Erythroblast (primary cell): ENCODE data around the gene HOXD11.
A peak's percentile ranks its signal among the peaks of the same experiment; 100 is the strongest.

ENCODE experiments used
- DNase-seq, 2 experiments: peaks; one replicate each; lab custom pipeline; 2025; lab: John Stamatoyannopoulos, UW
- GATA1 ChIP-seq: IDR thresholded peaks from 2 replicates; pipeline ENCODE4 v1.6.1; 2011; ENCODE audit warnings: low read depth, mild to moderate bottlenecking, control low read depth, low read length, moderate library complexity
- POLR2A ChIP-seq: IDR thresholded peaks from 2 replicates; pipeline ENCODE4 v1.6.1; 2011; ENCODE audit warnings: mild to moderate bottlenecking, low read length

HOXD11 gene

DNA sequence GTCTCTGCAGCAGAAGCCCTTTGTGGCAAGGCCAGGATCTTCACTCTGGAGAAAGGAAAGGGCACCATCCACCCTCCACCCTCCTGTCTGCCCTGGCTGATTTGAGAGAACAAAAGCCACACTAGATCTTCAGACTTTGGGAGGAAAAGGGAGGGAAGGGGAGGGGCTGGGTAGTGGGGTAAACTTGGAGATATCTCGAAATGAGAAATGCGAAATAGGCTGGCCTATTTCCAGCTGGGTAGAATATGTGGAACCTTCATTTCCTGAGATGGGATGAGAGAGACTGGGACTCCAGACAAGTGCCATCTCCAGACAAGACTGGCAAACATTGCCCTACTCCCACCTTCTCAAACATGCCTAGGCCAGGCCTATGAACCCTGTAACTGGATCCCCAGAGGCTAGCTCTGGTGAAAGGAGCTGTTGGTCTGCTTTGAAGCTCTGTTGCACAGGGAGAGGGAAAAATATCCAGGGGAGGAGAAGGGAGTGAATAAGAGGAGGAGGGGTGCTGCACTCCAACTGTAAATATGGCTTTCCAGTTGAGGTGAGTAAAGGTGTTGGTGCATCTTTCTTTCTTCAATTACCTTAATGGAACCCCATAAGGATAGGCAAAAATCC, 5.8 kb upstream of the HOXD11 start:
- DNase-seq = no peak
- TF ChIP-seq GATA1 = no peak
- TF ChIP-seq POLR2A = no peak

DNA sequence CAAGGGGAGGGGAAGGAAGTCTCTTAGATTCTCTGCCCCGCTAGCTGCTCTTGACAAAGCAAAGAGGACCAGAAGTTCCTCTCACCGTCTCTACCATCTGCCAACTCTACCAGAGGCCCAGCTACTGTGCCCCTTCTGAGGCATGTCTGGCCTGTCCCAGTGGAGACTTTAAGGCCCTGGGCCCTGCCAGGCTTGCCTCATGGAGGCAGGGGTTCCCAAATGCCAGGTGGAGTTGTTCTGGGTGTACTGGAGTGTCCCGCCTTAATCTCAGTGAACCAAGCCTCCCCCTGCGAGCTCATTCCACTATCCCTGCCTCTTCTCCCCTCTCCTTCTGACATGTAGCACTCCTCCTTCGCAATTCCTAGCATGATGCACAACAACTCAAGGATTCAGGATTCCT, 5.2 kb upstream of the HOXD11 start:
- no peak for TF ChIP-seq GATA1
- TF ChIP-seq POLR2A = no peak

DNA sequence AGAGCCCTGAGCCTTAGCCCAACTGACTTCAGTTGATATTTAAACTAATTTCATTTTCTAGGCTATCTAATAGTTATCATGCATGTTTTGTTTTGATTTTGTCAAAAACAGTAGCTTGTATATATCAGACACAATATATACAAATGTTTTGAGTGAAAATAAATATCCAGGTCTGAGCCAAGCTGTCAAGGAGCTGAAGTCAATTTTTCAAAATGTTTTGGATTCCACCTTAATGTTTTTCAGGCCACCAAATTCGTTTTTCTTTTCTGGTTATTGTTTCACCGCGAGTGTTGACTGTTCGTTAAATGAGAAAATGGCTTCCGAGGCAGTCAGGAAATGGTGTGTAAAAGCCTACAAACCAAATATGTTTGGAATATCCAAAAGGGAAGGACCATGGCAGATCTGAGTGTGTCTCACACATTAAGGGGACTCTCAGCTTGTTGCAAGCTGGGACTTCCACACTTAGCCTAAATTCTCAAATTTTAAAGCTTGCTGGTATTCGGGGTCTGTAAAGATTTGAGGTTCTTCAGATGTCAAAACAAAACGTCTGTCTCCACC, 4.7 kb upstream of the HOXD11 start:
- DNase-seq = no peak
- TF ChIP-seq GATA1 (no peak), POLR2A (no peak)

More for the DNA sequence above, 5.2 kb upstream of the HOXD11 start:
- DNase-seq = no peak

DNA sequence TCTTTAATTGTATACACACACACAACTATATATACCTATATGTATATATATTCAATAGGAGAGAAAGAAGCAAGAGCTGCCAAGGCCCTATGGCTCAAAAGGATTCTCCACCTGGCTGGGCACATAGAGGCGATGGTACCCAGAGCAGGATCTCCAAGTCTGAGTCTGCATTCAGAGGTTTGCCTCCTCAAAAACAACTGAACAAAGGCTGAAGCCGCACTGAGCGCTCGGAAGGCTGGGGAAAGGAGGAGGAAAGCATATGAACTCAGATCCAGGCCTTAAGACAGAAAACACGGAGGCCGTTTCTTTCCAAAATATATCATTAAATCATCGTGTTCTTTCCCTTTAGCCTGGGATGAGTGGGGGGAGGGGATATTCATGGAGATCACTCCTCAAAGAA, 3.9 kb upstream of the HOXD11 start:
- no peak for TF ChIP-seq POLR2A
- TF ChIP-seq GATA1 = no peak
- DNase-seq = no peak

DNA sequence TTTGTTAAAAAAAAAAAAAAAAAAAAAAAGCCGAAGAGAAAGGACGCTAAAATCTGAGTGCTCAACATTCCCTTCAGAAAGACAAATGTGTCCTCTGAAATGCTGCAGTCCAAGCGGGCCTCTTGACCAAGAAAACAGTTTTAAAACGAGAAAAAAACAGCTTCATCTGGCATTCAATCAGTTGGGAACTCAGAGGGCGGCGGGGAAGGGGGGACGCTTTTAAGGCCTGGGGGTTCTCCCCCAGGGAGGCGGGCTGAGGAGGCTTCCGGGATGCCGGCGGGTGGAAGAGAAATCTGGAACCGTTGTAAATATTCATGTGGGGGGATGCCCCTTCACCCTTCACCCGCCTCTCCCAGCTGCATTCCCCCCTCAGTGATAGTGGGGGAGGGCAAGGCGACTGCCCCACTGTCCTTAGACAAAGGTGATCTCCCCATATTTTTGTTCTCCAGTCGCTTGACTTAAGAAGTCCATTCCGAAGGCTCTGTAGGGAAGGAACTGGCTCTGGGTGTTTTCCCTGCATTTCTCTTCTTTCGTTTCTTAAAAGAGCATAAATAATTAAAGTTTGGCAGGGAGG, 3.3 kb upstream of the HOXD11 start:
- DNase-seq = no peak
- TF ChIP-seq POLR2A = no peak

DNA sequence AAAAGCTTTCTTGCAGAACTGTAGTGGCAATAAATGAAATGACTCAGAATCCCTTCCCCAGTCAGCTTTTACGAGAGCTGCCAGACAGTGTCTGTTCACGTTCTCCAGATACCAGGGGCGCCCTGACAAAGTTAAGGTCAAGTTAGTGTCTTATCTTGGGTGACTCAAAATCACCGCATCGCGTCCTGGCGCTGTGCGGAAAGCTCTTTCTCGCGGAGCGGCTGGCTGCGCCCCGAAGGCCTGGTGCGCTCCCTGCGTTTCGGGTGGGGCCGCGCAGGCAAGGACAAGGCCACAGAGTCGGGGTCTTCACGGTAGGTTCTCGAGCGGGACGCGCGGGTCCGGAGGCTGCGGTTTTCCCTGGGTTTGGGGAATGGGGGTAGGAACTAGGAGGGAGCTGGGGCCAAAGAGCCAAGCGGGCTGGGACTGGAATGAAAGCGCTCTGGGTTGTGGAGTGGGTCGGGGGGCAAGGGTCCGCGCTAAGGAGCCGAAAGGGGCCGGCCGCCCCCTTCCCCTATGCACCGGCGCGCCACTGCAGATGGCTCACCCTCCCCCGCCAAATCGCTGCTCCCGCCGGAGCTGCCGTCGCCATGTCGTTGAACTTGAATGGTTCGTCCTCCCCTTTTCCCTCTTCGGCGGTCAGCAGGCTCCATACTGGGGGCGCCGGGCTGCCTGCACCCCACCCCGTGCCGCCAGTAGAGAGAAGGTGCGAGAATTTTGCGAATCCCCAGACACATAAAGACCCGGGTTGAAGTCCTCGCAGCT, 2.6 kb upstream of the HOXD11 start:
- DNase-seq = peak in 1 of 2 experiments; percentile 17
- TF ChIP-seq POLR2A = no peak
- no peak for TF ChIP-seq GATA1

DNA sequence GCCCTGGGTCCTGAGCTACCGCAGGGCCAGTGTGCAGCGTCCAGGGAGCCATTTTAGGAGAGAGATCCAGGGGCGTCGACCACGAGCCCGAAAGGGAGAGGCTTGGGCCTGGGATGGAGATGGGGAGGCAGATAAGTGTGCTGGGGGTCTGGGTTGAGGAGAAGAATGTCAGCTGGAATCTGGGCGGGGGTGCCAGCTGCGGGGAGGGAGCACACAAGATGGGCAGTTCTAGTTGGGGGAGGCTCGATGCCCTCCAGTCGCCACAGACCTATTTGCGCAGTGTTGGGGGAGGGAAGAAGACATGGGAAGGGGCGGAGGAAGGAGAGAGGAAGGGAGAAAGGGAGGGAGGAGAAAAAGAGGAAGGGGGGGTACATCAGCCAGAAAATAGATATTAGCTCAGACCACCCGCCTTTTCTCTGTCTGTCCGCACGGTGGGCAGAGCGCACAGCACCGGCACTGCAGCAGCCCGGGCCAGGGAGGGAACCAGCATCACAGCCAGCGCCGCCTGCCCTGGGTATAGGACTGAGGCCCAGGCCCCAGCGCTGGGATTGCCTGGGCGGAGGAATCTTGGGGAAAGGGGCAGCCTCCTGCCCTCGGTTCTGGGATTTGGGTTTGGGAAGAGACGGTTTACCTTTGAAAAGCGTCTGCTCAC, 1.9 kb upstream of the HOXD11 start:
- no peak for TF ChIP-seq POLR2A
- no peak for TF ChIP-seq GATA1
- DNase-seq = no peak

DNA sequence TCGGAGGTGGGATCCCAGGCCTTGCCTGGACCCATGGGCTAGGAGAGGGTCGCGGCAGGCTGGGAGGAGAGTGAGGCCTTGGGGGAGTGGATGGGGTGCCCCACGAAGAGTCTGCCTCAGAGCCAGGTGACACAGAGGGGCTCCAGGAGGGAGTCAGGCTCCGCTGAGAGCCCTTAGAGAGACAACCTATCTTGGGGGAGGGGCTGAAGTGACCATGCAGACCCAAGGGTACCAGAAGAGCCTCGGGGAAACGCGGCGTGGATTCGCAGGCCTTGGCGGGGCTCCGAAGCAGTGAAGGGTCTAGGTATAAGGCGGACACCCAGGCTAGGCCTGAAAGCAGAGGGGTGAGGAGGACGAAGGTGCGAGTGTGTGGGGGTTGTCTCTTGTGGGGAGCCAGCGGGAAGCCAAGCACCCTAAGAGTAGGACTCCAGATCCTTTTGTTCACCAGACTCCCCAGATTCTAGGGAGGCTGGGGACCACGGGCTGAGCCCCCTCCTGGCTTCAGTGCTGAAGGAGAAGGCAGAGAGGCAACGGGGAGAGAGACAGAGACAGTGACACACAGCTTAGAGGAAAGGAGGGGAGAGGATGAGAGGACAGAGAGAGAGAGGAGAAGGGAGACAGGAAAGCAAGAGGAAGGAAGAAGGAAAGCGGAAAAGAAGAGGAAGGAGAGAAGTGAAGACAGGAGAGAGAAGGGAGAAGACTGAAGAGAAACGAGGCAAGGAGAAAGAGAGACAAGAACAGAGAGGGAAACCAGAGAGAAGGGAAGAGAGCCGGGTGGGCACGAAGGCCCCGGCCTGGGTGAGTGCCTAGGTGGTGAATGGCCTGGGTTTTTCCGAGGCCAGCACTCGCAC, 1.1 kb upstream of the HOXD11 start:
- TF ChIP-seq GATA1 = no peak
- TF ChIP-seq POLR2A = no peak
- no peak for DNase-seq

DNA sequence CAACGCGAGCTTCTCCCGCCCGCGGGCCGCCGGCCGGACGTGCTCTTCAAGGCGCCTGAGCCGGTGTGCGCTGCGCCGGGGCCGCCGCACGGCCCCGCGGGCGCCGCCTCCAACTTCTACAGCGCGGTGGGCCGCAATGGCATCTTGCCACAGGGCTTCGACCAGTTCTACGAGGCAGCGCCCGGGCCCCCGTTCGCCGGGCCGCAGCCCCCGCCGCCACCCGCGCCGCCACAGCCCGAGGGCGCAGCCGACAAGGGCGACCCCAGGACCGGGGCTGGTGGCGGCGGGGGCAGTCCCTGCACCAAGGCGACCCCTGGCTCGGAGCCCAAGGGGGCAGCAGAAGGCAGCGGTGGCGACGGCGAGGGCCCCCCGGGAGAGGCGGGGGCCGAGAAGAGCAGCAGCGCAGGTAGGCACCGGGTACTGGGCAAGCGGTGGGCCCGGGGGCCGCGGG, 676 bp downstream of the HOXD11 start:
- no peak for DNase-seq
- no peak for TF ChIP-seq POLR2A
- no peak for TF ChIP-seq GATA1

DNA sequence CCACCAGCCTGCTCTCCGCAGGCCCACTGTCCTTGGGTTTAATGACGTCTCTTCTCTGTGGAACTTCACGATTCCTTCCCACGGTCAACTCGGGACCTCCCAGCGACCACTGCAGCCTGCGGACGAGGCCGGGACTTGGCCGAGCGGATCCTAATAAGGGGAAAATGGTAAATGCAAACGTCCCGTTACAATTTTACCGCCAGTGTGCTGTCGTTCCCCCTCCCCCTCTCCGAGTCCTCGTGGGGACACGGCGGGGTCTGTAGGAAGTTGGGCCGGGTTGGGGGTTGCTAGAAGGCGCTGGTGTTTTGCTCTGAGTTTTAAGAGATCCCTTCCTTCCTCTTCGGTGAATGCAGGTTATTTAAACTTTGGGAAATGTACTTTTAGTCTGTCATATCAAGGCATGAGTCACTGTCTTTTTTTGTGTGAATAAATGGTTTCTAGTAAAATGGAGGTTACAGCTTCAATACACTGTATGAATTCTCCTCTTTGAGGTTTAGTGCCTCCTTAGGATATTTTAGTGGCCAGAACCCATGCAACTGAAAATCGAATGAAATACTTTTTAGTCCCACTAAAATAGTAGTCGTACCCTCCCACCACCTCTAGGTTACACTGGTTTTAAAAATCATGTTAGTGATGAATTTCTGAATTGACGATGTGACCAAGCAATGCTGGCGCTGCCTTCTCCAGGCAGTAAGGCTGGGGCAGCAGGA, 2.3 kb downstream of the HOXD11 start:
- TF ChIP-seq GATA1 = no peak
- no peak for TF ChIP-seq POLR2A
- no peak for DNase-seq

DNA sequence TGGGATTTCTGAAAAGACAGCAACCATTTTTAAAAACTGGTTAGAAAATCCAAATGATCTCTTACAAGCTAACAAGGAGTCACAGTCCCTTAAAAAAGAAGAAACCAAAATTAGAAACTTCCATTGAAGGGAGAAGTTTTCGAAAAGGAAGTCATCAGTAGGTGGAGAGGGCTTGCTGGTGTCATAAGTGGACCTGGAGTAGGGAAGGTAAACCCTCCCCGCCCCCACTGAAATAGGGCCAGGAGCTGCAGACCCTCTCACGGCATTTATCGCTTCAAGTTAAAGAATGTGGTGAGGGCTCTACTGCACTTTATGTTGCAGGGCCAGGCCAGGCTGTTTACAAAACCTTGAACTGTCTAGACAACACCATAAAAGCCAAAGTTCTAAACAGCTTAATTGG, 2.9 kb downstream of the HOXD11 start:
- DNase-seq = no peak
- TF ChIP-seq POLR2A (no peak), GATA1 (no peak)

DNA sequence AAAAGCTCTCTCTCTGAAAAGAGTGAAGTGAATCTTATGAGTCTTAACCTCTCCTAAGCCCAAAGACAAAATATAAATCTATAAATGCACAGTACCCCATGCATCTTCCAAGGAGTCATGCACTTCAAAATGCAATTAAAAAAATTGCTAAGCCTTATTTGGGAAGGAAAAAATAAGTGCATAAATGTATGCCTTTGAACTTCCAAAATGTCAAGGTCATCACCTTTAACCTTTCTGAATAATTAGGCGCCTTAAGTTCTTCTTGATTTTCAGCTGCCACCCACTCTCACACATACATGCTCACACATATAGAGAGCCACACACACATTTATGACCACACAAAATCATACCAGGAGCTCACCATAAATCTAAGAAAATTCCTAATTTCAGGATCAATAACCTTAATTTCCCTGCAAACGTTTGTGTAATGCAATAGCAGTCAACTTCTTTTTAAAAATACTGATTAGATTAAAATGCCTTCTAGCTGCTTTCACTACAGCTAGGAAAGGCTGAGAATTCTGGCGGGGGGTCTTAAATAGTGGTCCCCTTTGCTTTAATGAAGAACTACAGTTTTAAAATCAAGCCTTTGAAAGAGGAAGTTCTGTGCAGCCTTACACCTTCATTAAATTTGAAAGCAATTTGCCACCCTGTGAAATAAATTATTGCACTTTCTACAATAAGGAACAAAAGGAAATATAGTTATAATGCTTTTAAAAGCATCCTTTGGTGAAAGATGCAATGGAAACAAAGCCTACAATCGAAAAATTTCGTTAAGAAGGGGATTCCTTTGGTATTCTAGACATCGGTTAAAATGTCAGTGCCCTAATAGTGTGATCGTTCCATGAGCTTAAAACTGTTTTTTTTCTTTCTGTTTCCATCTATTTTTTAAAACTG, 3.6 kb downstream of the HOXD11 start:
- no peak for DNase-seq
- TF ChIP-seq POLR2A (no peak), GATA1 (no peak)
